Stimulated activated CD4-positive, alpha-beta T cell treated with anti-CD3 and anti-CD28 coated beads, TNF-alpha, amount 100 ng/mL, for 1 hour (primary cell): ENCODE results near the gene MOB4.
"Not testable (repeated sequence)": the region's sequence is repeated elsewhere in the genome, so short reads cannot be mapped to it uniquely, and the experiment has no call there.

Source experiments
- DNase-seq, 3 donors: peaks; one replicate each; pipeline ENCODE4 v3.0.0-alpha.2; 2020; ENCODE audit warnings: low read depth in 3 of 3, low spot score in 1 of 3

Gene MOB4

DNA sequence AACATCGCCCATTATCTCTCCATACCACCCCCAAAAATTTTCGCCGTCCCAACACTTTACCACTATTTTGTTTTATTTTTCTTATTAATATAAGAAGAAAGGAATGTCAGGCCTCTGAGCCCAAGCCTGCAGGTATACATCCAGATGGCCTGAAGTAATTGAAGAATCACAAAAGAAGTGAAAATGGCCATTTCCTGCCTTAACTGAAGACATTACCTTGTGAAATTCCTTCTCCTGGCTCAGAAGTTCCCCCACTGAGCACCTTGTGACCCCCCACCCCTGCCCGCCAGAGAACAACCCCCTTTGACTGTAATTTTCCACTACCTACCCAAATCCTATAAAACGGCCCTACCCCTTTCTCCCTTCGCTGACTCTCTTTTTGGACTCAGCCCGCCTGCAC lies 71.4 kb downstream of the MOB4 start:
- not testable (repeated sequence) for DNase-seq

DNA sequence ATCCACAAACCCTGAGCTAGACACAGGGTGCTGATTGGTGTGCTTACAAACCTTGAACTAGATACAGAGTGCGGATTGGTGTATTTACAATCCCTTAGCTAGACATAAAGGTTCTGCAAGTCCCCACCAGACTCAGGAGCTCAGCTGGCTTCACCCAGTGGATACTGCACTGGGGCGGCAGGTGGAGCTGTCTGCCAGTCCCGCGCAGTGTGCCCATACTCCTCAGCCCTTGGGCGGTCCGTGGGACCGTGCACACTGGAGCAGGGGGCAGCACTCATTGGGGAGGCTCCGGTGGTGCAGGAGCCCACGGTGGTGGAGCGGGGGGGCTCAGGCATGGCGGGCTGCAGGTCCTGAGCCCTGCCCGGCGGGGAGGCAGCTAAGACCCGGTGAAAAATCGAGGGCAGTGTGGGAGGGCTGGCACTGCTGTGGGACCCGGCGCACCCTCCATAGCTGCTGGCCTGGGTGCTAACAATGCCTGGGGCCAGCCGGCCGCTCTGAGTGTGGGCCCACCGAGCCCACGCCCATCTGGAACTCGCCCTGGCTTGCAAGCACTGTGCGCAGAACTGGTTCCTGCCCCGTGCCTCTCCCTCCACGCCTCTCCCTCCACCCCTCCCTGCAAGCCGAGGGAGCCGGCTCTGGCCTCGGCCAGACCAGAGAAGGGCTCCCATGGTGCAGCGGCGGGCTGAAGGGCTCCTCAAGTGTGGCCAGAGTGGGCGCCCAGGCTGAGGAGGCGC lies 75.6 kb downstream of the MOB4 start:
- no peak for DNase-seq

DNA sequence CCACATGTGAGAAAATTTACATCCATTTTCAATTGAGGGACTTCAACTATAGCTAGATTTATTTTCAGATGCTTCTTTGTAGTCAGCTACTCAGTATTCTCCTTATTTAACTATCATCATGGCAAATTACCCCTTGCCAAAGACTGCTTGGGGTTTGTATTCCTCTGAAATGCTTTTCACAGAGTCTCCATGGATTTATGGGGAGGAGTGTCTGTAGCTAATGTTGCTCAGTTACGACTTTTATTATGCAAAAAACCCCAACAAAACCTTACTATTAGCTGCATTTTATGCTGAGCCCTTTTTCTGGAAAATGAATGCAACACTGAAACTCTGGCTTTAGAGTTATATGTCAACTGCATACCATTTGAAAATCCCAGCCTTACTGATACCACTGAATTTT lies 80.9 kb downstream of the MOB4 start:
- DNase-seq, result no peak

DNA sequence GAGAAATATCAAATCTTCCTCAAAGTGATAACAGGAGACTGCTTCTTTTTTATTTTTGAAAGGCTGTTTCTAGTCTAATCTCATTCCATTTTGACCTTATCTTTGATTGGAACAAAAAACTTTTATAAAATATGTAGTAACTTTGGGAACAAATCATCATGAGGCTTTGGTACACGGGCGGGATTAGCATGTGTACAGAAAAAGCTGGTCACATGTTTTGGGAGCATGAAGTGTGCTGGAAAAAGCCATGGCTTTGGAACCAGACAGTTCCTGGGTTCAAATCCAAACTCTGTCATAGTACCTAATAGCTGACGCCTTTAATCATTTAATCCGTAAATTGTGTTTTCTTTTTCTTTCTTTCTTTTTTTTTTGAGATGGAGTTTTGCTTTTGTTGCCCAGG lies 81.3 kb downstream of the MOB4 start:
- no peak for DNase-seq

GRCh38 chr2:197598450-197598849 lies 82.6 kb downstream of the MOB4 start:
- no peak for DNase-seq

DNA sequence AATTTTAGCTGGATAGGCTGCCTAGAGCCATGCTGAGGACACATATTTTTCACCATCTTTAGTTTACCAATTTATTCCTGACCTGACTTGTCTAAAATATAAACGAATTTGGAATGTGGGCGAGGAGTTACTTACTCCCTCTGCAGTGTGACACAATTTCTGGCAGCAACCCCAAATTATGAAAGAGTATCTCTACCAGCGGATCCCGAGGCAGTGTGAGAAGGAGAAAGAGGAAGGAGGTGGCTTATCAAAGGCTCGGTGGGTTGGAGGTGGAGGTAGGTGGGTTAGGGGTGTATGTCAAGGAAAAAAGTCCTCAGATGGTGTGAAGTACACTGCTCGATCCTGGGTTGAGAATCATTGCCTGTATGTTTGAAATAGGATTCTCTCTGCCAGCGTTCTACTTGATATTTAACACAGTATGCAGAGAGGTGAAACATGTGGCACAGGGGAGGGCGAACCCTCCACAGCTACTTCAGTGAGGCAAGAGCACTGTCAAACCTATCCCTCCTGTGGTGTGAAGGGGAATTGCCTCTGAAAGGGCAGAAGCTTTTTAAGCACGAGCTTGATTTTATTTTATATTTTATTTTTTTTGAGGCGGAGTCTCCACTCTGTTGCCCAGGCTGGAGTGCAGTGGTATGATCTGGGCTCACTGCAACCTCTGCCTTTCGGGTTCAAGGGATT lies 83.6 kb downstream of the MOB4 start:
- DNase-seq, result no peak

DNA sequence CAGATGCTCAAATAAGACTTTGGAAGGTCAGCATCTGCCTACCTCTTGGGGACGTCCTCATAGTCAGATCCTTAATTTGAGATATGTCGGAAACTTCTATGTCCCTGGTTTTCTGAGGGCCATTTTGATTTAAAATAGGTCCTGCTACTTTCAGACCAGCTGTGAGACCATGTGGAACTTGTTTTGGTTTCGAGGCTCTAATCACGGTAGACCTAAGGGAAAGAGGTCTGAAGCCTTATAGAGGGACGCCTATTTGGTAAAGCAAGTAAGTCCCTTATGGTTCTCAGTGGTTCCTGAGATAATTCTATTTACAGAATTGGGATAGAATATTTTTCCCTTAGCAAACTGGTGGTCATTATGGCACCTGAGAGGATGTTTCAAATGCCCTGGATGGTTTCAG lies 84.4 kb downstream of the MOB4 start:
- DNase-seq, result no peak

- no peak for DNase-seq
Measured at GRCh38 chr2:197601726-197602125, 85.9 kb downstream of the MOB4 start.
